Fibroblast of the conjunctiva (primary cell): ENCODE data around the gene MAP2K7.

Experiments used
- DNase-seq: peaks from one replicate; pipeline ENCODE4 v3.0.0-alpha.2; 2010; ENCODE audit warnings: low read depth

Gene MAP2K7

GRCh38 chr19:7867092-7867844 lies 36.4 kb upstream of the MAP2K7 start:
- DNase-seq = no peak

- no peak for DNase-seq
Observed at GRCh38 chr19:7868326-7868670, 35.4 kb upstream of the MAP2K7 start.

- no peak for DNase-seq
Observed at GRCh38 chr19:7868671-7869452, 34.8 kb upstream of the MAP2K7 start.

GRCh38 chr19:7869453-7869909 lies 34.2 kb upstream of the MAP2K7 start:
- DNase-seq = no peak

GRCh38 chr19:7869910-7870511 lies 33.7 kb upstream of the MAP2K7 start:
- no peak for DNase-seq

- DNase-seq = no peak
Observed at GRCh38 chr19:7870571-7871436, 32.9 kb upstream of the MAP2K7 start.

GRCh38 chr19:7871437-7872305 lies 32.0 kb upstream of the MAP2K7 start:
- DNase-seq = peak; percentile 92

- DNase-seq = no peak
Observed at GRCh38 chr19:7872306-7873204, 31.1 kb upstream of the MAP2K7 start.

GRCh38 chr19:7873304-7874075 lies 30.2 kb upstream of the MAP2K7 start:
- no peak for DNase-seq

GRCh38 chr19:7874076-7874896 lies 29.4 kb upstream of the MAP2K7 start, which contains the start of gene PRR36:
TSS of gene PRR36 (minus strand) at chr19:7874390. CDS start at chr19:7873689, 701 bp downstream.
- no peak for DNase-seq

GRCh38 chr19:7874897-7875273 lies 28.8 kb upstream of the MAP2K7 start:
- DNase-seq = no peak

GRCh38 chr19:7877249-7877836 lies 26.3 kb upstream of the MAP2K7 start:
- DNase-seq = no peak

- DNase-seq = no peak
Observed at GRCh38 chr19:7879111-7879807, 24.4 kb upstream of the MAP2K7 start.

GRCh38 chr19:7879836-7880235 lies 23.8 kb upstream of the MAP2K7 start:
- DNase-seq = no peak

GRCh38 chr19:7881910-7882309 lies 21.8 kb upstream of the MAP2K7 start:
- DNase-seq = no peak

- no peak for DNase-seq
Observed at GRCh38 chr19:7883105-7883504, 20.6 kb upstream of the MAP2K7 start.
